NCI-H1048 (cell line): ENCODE data around the gene ADAMTS10.
"Not testable (repeated sequence)": the region's sequence is repeated elsewhere in the genome, so short reads cannot be mapped to it uniquely, and the experiment has no call there.

ENCODE experiments used
- DNase-seq: peaks from one replicate; lab custom pipeline; 2025; lab: John Stamatoyannopoulos, UW

Gene ADAMTS10

GRCh38 chr19:8592231-8593009, 18.1 kb downstream of the ADAMTS10 start:
- peak; percentile 85 for DNase-seq

GRCh38 chr19:8589177-8589714, 21.3 kb downstream of the ADAMTS10 start:
- DNase-seq = no peak

GRCh38 chr19:8585894-8586750, 24.4 kb downstream of the ADAMTS10 start:
- DNase-seq = peak; percentile 34

- no peak for DNase-seq
These were observed 25.3 kb downstream of the ADAMTS10 start for GRCh38 chr19:8584965-8585893.

DNA sequence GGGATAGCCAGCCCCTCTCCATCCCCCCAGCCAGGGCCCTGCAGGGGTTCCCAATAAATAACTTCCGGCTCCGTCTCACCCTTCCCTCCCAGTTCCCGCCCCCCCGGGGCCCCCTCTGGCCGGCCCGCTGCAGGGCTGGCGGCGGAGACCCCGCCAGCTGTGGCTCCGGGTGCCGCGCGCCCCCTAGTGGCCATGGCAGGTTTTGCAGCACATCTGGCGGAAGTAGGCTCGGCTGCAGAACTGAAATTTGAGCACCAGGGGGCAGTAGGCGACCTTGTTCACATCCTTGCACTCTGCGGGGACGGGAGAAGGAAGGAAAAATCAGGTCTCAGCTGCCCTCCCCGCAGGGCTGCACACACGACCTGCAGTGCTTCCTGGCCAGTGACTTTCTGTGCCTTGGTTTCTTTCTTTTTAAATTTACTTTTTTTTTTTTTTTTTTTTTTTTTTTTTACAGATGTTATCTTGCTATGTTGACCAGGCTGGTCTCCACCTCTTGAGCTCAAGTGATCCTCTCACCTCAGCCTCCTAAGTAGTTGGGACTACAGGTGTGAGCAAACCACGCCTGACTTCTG, 29.7 kb downstream of the ADAMTS10 start:
- peak; percentile 36 for DNase-seq

DNA sequence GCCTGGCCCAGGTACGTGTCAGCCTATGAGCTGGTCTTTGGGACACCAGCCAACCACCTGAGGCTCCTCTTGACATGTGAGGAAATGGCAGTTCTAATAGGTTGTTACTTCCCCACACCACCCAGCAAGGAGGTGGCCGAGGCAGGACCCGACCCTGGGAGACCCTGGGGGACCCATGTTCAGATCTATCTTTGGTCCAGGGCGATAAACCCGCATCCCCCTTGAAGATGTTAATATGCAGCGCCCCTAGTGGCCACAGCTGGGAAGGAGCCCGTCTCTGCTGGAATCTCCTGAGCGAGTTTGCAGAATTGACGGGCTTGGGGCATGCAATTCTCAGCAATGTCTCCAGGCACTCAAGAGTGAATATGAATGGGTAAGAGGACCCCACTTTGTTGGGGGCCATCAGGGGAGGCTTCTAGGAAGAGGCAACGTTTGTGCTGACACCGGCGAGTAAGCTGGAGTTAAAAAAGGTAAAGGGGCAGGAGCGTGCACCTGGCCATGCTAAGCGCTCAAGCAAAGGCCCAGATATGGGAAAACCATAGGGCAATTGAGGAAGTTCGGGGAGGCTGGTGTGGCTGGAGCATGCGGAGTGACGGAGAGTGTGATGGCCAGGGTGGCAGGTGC, 31.8 kb downstream of the ADAMTS10 start:
- no peak for DNase-seq

GRCh38 chr19:8577741-8578140, 32.8 kb downstream of the ADAMTS10 start:
- no peak for DNase-seq

GRCh38 chr19:8577247-8577646, 33.3 kb downstream of the ADAMTS10 start, which contains the start of gene MYO1F:
MYO1F (minus strand) TSS chr19:8577442; CDS start chr19:8577309, 133 bp downstream.
- no peak for DNase-seq

DNA sequence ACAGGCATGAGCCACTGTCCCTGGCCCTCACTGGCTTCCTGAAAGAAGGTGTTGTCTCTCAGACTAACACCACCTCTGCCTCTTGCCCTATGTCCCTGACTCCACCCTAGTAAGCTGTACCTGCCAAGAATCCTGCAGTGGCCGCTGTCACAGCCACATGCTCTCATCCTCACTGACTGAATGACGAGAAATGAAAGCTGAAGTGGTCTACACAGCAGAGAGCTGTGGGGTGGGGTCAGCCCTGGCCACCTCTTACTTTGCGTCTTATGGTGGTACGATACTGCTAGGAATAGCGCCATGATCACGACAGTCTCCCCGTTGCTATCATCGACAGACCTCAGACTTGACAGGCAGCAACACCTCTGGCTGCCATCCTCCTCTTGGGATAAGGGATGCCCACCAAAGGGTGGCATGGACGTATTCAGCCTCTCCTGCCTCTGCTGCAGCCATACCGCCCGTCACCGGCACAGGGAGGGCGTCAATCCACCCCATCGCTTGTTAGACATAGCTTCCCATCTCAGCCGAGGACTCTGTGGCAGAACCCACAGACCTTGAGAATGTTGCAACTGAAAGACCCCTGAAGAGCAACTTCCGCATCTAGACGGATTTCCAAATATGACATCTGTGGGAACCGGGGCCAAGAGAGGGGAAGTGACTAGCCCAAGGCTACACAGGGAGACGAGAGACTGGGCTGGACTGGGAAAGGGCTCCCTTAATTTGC, 34.1 kb downstream of the ADAMTS10 start:
- no peak for DNase-seq

- DNase-seq = no peak
These were observed 35.0 kb downstream of the ADAMTS10 start for GRCh38 chr19:8575467-8575997.

DNA sequence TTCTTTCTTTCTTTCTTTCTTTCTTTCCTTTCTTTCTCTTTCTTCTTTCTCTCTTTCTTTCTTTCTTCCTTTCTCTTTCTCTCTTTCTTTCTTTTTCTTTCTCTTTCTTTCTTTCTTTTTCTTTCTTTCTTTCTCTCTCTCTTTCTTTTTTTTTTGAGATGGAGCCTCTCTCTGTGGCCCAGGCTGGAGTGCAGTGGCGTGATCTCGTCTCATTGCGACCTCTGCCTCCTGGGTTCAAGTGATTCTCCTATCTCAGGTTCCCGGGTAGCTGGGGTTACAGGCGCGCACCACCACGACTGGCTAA, 35.9 kb downstream of the ADAMTS10 start:
- DNase-seq = not testable (repeated sequence)

- DNase-seq = no peak
These were observed 37.2 kb downstream of the ADAMTS10 start for GRCh38 chr19:8573316-8573715.

GRCh38 chr19:8571006-8571411, 39.5 kb downstream of the ADAMTS10 start:
- DNase-seq = no peak

DNA sequence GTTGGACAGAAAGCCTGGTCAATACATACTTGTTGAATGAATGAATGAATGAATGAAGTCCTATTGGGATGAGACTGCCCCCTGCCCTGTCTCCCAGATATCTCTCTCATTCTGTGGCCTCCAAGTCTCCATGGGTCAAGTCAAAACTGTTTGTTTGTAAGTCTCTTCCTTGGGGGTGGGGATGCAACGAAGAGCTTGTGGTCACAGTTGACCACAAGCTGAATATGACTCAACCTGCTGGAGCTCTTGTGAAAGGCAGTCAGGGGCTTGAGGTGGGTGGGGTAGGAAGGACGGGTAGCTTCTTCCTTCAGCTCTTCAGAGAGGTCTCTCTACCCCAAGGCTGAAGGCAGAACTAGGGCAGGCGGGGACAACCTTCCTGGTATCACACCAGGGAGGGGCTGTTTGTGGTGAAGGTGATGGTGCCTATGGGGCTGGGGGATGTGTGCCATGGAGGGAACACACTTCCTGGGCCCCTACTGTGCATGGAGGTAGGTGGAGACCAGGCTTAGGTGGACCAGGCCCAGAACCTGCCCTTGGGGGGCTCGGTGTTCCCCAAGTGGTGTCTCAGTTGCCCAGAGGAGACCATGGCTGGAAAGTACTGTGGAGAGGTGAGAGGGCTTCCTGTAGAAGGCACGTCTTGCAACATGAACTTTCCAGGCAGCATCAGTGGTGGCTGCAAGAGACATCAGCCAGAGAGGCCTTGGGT, 41.3 kb downstream of the ADAMTS10 start:
- no peak for DNase-seq

GRCh38 chr19:8567522-8568172, 42.9 kb downstream of the ADAMTS10 start:
- no peak for DNase-seq

DNA sequence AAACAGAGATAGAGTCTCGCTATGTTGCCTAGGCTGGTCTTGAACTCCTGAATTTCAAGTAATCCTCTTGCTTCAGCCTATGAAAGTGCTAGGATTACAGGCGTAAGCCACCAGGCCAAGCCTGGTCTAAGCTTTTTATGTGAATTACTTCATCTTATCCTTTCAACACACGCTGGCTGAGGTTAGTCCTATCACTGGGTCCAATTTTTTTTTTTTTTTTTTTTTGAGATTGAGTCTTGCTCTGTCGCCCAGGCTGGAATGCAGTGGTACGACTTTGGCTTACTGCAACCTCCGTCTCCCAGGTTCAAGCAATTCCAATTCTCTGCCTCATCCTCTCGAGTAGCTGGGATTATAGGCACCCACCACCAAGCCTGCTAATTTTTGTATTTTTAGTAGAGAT, 43.7 kb downstream of the ADAMTS10 start:
- DNase-seq = no peak

GRCh38 chr19:8564866-8565265, 45.6 kb downstream of the ADAMTS10 start:
- DNase-seq = not testable (repeated sequence)

DNA sequence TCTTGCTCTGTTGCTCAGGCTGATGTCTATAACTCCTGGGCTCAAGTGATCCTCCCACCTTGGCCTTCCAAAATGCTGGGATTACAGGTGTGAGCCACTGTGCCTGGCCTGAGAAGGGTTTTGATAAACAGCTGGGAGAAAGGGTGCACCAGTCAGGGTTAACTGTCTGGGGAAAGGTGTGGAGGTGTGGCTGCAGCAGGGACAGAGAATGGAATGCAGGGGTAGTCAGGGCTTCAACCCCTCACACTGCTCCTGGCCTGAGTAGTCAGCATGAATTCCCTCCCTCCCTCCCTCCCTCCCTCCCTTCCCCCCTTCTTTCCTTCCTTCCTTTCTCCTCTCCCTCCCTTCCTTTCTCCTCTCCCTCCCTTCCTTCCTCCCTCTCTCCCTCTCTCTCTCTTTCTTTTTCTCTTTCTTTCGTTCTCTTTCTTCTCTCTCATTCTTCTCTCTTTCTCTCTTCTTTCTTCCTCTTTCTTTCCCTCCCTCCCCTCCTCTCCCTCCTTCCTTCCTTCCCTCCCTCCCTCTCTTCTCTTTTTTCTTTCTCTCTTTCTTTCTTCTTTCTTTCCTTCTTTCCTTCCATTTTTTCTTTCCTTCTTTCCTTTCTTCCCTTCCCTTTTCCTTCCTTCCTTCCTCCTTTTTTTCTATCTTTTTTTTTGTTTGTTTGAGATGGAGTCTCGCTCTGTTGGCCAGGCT, 49.3 kb downstream of the ADAMTS10 start:
- DNase-seq = no peak
